ENCODE data around the gene NPC1. TPM values are rescaled to one million over a fixed set of nuclear protein-coding genes. Genes with fewer than 3 reads are reported as not detected.

Gene NPC1
- total RNA-seq, 1 donor from 2014 or later = 42.0 TPM

GRCh38 chr18:23487738-23488570, 98.4 kb downstream of the NPC1 start:
- DNase-seq (ENCODE audit: low spot score) = no peak

- no peak for DNase-seq (ENCODE audit: low spot score)
Measured at GRCh38 chr18:23485386-23485785, 100.9 kb downstream of the NPC1 start.

GRCh38 chr18:23484561-23485182, 101.6 kb downstream of the NPC1 start:
- DNase-seq (ENCODE audit: low spot score) = no peak

Other genes starting within 250 kb of the NPC1 start
- 73.4 TPM for gene RIOK3, start 133.2 kb downstream of the NPC1 start, total RNA-seq
- 27.5 TPM for gene RMC1, start 83.0 kb downstream of the NPC1 start, total RNA-seq
- gene ANKRD29, start 76.4 kb upstream of the NPC1 start, total RNA-seq = 8.0 TPM
- 28.7 TPM for gene LAMA3, start 102.9 kb upstream of the NPC1 start, total RNA-seq

All from ureter (tissue), 1 donor.